Stimulated activated CD4-positive, alpha-beta T cell treated with anti-CD3 and anti-CD28 coated beads, Interleukin-1b, Interleukin-23, amount 100 ng/mL, for 4 hours (primary cell): ENCODE measurements around the gene ANKDD1A.

Source experiments
- DNase-seq, 2 donors: peaks; one replicate each; pipeline ENCODE4 v3.0.0-alpha.2; 2020; ENCODE audit warnings: low read depth in 2 of 2

The ANKDD1A gene

DNA sequence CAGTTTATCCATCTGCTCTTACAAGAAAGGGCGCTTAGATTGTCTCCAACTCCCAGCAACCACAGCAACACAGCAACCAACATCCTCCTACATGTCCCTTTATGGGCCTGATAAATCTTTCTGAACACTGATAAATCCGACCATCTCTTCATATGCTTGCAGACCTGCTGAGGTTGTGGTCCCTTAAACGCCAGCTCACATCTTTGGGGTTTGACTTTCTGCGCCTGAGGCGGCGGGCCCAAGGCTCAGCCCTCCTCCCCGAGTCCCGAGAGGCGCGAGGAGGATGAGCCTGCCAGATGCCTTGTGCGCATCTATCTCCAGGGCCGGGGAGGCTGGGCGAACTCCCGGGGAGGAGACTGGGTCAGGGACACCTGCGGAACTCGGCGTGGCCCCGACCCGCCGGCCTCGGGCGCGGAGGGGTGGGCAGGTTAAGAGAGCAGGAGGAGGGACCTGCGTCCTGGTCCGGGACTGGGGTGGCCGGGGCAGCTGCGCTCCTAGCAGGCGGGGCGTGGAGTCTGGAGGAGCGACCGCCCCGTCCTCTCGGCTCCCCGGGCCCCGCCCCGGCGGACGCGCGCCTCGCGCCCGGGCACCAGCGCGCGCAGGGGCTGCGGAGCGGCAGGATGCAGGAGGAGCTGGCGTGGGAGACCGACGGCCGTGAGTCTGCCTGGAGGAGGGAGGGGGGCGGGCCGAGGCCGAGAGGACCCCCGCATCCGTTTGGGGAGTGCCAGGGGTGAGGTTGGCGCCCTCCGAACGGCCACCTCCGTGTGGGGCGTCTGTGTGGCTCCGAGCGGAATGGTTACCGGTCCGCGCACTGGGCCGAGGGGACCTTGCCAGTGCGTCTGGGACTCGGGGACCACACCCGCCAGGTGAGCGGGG, at the start of gene ANKDD1A:
TSS of gene ANKDD1A (plus strand) at position 592 of the 876 bp plus-strand sequence. CDS start at position 621, 29 bp downstream.
- peak in 1 of 2 donors; percentile 41 for DNase-seq

DNA sequence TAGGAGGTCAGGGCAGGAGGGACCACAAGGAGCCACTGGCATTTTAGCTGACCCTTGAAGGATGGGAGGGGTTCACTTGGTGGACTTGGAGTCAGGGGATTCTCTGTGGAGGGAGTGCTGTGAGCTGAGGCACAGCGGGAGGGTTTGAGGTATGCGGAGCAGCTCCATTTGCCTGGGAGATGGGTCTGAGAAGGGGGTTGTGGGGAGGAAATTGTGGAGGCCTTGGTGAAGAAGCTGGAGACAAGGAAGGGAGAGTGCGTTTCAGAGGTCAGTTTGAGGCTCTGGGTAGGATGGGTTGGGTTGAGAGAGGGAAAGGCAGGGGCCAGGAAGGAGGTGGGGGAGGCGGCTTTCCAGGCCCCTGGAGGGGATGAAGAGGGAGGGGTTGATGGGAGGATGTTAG, 49.7 kb upstream of the ANKDD1A start:
- no peak for DNase-seq

DNA sequence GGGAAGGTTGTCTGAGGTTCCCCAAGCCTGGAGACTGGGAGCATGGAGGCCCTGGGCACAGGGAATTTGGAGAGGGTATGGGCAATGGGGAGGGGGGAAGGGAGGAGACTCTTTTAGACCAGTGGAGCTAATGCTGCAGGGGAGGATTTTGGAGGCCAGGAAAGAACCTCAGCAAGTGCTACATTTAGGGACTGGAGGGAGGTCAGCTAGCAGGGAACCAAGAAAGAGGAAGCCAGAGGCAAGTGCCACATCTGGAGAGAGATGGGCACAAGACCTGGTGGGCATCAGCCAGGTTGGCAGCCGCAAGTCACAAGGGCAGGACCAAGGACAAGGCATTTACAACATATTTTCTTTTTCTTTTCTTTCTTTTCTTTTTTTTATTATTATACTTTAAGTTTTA, 49.3 kb upstream of the ANKDD1A start:
- no peak for DNase-seq

DNA sequence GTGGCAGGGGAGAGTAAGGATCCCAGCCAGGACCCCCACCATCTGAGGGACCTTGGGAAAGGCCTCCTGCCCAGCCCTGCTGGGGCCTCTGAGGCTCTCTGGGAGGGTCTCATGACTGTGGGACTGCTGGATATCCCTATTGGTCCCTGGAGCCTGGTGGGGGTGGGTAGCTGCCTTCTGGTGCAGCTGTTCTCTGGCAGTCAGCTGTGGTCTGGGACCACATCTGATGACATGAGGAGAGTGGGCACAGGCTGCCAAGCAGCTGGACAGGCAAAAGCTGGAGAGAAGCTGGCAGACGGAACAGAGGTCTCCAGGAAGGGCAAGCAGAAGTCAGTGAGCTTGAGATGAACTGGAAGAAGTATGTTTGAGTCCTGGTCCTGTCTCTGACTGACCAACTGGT, 47.6 kb upstream of the ANKDD1A start:
- DNase-seq = no peak

DNA sequence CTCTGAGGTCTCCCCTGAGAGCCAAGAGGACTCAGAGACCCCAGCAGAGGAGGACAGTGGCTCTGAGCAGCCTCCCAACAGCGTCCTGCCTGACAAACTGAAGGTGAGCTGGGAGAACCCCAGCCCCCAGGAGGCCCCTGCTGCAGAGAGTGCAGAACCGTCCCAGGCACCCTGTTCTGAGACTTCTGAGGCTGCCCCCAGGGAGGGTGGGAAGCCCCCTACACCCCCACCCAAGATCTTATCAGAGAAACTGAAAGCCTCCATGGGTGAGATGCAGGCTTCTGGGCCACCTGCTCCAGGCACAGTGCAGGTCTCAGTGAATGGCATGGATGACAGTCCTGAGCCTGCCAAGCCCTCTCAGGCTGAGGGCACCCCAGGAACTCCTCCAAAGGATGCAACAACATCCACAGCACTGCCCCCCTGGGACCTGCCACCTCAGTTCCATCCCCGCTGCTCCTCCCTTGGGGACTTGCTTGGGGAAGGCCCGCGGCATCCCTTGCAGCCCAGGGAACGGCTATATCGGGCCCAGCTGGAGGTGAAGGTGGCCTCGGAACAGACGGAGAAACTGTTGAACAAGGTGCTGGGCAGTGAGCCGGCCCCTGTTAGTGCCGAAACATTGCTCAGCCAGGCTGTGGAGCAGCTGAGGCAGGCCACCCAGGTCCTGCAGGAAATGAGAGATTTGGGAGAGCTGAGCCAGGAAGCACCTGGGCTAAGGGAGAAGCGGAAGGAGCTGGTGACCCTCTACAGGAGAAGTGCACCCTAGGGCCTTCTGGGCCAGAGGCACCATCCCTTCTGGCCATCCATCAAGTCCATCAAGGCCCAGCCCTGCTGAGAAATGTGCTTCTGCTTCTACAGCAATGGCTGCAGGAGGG, 46.3 kb upstream of the ANKDD1A start:
- no peak for DNase-seq

DNA sequence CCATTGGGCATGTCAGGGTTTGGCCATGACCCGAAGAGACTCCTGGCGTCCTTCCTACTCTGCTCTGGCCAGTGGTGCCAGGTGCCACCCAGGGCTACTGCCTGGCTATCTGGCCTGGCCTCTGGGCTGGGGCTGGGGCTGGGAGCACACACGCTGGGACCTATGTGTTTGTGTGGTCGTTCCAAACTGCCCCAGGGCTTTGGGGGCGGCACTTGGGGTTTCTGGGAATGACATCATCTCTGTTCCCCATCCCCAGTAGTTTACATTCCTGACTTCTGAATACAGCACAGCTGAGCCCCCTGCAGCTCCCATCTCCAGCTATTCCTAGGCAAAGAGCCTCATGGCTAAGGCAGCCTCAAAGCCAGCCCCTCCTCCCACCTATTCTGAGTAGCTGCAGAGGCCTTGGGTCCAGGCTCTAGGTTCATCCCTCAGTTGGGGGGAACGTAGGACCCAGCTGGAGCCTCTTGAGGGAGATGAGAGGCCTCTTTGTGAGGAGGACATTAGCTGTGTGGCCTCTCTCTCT, 45.6 kb upstream of the ANKDD1A start:
- DNase-seq = no peak

DNA sequence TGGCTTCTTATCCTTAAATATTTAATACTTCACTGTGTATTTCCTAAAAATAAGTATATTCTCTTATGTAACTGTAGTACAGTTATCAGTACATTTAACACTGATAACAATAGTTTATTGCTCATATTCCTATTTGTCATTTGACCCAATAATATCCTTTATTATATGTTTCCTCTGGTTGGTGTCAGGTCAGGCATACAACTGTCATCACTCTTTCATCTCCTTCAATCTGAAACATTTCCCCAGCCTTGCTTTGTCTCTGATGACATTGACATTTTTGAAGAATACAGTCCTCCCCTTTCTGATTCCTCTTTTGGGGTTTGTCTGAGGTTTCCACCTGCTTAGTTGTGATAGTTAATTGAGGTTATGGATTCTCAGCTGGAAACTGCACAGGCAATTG, 42.2 kb upstream of the ANKDD1A start:
- DNase-seq = no peak

DNA sequence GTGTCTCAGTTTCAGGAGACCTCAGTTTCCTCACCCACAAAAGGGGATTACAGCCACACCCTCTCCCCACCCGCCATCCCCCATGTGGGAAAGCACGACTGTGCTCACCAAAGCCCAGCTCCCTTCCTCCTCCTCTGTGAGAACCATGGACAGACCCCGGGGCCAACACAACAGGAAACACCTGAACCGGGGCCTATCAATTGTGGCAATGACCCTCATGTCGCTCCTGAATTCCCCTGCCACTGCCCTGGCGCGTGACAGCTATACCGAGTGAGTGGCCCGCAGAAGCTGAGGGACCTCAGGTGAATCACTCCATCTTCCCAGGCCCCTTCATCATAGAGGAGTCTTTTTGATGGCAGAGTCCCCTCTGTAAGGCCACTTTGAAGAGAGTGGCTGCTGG, 41.3 kb upstream of the ANKDD1A start:
- DNase-seq = no peak

DNA sequence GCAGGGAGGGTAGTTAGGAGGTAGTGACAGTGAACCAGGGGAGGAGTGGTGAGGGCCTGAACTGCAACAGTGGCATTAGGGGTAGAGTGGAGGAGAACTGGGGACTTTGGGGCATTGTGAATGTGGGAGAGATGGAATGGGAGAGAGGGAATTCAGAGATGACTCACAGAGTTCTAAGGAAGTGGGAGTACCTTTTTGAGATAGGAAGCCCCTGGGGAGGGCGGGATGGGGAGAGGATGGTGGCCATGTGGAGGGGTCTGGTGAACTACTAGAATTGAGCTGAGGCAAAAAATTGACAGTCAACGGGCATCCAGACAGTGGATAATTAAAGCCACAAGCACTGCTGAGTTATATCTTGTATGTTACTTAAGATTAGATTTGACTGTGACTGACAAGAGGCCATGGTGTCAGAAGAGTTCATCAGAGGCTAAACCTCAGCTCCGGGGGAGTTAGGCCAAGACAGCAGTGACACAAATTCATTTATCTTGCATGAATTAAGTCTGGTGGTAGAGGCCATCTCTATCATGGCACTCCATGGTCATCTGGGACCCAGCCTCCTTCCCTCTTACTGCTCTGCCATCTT, 36.0 kb upstream of the ANKDD1A start:
- no peak for DNase-seq

DNA sequence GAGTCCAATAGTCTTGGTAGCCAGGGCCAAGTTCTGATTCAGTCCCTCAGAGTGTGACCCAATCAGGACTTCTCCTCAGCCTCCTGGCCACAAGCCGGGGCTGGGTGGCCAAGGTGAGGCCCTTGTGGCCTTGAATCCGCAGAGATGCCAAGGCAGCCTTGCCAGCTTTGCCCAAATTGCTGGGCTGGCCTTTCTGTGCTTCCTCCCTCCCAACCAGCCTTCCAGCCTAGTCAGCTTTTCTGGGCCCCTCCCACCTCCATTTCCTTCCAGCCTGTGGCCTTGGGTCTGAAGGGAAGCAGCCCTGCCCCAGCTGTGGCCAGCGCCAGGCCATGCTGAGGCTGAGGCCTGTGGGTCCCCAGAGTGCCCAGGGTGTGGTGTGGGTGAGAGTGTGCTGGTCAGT, 34.3 kb upstream of the ANKDD1A start:
- DNase-seq = no peak

DNA sequence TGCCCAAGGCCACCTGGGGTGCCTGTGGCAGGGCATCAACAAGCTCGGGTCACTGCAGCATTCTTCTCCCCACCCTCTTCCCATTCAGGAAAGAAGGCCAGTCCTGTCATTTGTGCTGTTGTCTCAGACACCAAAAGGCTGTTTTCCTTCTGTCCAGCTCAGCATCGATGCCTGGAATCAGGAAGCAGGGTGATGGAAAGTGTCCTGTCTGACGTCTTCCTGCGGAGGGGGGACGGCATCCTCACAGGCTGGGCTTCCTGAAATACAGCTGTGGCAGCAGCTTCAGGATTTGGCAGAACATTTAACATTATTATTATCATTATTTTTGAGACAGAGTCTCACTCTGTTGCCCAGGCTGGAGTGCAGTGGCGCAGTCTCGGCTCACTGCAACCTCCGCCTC, 33.0 kb upstream of the ANKDD1A start:
- no peak for DNase-seq

DNA sequence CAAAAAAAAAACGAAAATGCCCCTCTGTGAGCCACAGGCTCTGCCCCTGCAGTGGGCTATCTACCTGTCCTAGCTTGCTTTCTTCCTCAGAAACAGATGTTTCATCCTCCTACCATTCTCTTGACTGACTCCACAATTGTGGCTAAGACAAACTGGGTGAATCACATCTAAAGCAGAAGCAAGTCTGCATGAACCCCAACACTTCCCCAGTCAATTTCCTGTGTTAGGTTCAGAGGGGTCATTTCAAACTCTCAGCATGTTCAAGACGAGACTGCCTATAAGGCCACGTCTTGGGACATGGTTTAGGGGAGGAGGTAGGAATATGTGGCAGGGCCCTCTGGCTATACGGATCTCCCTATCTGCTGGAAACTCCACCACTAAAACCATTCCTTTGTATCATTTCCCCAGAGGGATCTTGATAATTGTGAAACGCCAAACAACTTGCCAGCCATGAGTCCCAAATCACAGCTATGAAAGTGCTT, 28.6 kb upstream of the ANKDD1A start:
- no peak for DNase-seq

DNA sequence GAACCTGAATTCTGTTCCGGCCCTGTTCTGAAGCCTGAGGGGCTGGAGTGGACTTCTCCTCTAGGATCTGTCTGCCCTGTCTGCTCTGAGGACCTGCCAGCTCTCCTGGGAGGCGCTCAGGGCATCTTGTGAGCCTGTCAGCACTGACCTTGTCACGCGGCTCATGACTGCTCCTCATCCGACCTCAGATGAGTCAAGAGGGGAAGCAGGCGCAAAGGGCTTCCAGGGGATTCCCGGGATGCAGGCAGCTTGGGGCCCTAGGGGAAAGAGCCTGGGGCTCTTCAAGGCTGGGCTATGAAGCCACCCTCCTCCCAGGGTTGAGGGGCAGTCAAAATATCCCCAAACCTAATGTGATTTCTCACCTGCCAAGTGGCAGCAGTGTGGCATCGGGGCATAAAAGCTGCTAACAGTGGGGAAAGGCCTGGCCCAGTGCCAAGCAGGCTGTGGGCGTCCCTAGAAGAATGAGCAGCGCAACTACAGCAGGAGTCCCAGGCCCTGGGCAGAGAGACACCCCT, 27.6 kb upstream of the ANKDD1A start:
- DNase-seq = peak; percentile 72 to 76

DNA sequence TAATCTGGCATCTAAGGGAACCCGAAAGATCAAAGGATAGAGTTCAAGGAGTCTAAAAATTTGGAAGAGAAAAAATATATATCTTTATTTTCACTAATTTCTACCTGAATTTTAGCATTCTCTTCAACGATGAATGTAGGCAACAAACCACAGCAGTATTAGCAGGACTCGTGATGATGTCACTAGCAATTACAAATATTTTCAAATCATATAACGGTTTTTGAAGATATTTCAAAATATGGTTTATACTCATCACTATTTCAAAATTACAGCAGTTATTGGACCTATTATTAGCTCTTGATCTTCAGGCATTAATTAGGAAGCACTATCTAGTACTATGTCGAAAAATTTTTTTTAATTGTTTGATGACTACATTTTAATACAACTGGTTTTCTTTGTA, 27.0 kb upstream of the ANKDD1A start:
- no peak for DNase-seq

DNA sequence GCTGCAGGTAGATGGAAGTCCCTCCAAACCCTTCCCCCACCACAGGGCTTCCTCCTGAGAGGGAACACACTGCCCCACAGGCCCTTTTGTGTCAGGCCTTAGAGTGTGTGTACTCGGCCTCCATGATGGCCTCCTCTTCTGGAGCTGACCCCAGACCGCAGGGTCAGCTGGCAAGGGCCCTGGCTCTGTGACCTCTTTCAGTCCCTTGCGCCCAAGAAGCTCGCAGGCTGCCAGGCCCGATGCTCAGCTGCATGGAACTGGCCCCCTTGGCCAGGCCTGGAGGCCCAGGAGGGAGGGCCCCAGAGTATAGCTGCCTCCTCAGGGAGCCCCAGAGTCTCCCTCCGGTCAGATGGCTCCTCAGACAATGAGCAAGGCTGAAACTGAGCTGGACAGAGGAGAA, 23.4 kb upstream of the ANKDD1A start:
- no peak for DNase-seq

DNA sequence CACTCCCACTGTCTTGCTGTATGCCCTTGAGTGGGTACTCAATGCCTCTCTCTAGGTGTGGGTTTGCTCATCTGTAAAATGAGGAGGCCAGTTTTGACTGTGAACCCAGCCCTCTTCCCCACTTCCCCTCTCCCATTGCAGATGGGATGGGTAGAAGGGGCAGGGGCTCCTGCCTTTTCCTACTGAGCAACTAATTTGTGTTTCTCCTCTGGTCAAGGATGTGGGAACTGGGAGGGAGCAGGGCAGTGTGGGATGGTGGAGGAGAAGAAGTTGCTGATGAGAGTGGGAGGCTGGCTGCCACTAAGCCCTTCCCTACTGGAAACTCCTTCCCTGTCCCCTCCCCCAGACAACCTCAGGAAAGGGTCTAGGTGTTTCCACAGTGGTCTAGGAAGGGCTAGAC, 20.1 kb upstream of the ANKDD1A start:
- DNase-seq = no peak

DNA sequence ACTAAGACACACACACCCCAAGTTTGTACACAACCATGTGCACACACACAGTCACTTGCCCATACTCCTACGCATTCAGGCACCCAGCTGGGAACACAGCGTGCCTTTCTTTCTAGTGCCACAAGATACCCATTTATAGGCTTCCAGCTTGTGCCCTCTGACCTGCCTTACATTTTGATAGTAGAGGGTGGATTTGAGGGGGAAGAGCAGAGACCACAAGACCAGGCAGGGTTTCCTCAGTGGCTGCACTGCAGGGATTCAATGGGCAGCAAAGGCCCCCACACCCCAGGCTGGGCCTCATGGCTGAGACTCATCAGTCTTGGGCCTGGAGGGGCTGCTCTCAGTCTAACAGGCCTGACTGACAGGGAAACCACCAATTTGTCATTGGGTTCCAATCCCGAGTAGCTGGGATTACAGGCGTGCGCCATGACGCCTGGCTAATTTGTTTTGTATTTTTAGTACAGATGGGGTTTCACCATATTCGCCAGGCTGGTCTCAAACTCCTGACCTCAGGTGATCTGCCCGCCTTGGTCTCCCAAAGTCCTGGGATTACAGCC, 18.8 kb upstream of the ANKDD1A start:
- DNase-seq = no peak

DNA sequence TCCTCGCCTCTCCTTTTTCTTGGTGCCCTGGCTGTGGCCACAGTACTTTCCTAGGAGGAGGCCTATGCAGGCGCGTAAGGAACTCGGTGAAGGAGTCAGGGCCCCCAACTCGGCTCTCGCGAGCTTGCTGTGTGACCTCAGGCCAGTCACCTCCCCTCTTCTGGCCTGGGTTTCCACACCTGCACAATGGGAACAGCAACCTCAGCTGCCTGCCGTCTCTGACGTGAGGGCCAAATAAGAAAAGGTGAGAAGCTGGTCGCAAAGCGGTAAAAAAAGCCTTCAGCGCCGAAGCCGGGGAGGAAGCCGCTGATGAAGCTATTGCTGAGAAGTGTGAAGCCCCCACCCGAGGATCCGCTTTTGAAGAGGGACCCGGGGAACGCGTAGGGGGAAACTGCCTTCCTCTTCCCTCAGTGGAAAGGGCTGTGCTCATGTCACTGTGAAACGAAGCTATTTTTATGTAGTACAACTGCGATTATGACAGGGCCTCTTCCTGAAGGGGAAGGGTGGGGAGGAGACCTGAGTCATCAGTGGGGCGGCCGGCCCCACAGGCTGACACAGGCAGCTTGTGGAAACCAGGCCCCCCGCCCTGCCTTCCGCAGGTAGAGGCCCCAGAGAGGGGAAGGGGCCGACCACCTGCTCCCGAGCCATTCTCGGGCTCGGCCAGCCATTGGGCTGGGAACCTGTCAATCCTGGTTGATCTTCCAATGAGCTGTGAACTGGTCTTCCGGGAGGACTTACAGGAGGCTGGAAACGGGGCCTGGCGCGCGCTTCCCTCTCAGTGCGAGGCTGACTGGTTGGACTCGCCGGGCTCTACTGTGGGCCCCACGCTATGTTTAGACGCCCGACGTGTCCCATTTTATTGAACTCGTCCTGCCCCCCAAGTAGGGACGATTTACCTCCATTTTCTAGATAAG, 18.0 kb upstream of the ANKDD1A start:
- peak; percentile 87 to 96 for DNase-seq

DNA sequence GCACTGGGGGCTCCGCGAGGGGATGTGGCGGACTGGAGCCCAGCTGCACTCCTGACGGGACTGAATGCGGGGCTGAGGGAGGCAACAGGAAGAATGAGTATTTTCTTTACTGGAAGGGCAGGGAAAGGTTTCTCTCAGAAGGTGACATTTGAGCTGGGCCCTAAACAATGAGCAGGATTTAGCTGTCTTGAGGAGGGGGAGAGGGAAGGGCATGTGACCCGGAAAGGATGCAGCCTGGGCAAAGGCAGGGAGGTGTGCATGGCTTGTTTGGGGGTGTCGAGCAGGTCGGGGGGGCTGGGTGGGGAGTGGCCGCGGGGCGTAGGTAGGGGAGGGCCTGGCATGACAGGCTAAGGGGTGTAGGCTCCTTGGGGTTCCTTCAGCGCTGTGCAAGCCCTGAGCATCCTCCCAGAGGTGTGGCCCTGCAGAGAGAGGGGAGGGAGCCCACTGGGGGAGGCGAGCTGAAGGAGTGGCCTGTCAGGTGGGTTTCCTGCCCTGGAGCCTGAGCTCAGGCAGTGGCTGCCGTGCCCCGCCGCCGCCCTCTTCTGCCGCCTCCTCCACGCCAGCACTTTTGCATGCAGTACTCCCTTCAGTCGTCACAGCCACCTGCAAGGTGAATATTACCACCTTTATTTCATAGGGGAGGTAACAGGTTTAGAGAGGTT, 17.2 kb upstream of the ANKDD1A start:
- peak; percentile 40 to 44 for DNase-seq
